ENCODE measurements around the gene RASGEF1B.

DNA sequence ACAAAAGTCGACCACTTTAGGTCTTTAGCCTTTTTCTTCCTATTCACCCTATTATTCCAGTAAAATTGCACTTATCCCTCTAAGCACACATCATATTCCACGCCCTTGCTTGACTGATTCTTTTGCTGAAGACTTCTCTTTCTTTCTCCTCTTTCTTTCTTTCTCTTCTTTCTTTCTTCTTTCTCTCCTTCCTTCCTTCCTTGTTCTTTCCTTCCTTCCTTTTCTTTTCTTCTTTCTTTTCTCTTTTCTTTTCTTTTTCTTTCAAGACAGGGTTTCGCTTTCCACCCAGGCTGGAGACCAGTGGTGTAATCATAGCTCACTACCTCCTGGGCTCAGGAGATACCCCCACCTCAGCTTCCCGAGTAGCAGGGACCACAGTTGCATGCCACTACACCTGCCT, 61.9 kb downstream of the RASGEF1B start:
- TF ChIP-seq POLR2AphosphoS5 (IDR thresholded peaks at IDR 0.05; ENCODE audit: low read depth, low read length) (no peak), SIN3A (IDR thresholded peaks at IDR 0.05; ENCODE audit: borderline replicate concordance, insufficient read depth, low read length) (no peak)

Data from PFSK-1 (cell line).